ENCODE measurements around the gene IRF3.

IRF3 gene

GRCh38 chr19:49684251-49684982 lies 18.8 kb upstream of the IRF3 start:
- H3K36me3 Mint-ChIP-seq (ENCODE audit: insufficient read depth): peaks cover 67% of the 10 kb centered on the region
- no peaks in the 10 kb centered on the region for H3K9me3 Mint-ChIP-seq
- no peak overlapping the region for H3K27ac Mint-ChIP-seq
- peaks cover 12 to 16% of the 10 kb centered on the region in 2 donors for H3K4me1 Mint-ChIP-seq (ENCODE audit: low read depth in 2 of 2)
- no peak for ATAC-seq (replicated peaks)
- DNase-seq: no peak
- no peaks in the 10 kb centered on the region for H3K27me3 Mint-ChIP-seq
- no peak overlapping the region for H3K4me3 Mint-ChIP-seq

- ATAC-seq (replicated peaks) (no peak), DNase-seq (no peak)
- Mint-ChIP-seq H3K36me3 (ENCODE audit: insufficient read depth) (peaks cover 66% of the 10 kb centered on the region), H3K9me3 (no peaks in the 10 kb centered on the region), H3K4me1 (ENCODE audit: low read depth in 2 of 2) (peaks cover 17 to 18% of the 10 kb centered on the region in 2 donors), H3K27me3 (no peaks in the 10 kb centered on the region), H3K4me3 (no peak overlapping the region), H3K27ac (no peak overlapping the region)
Observed at GRCh38 chr19:49683814-49684250, 18.2 kb upstream of the IRF3 start.

DNA sequence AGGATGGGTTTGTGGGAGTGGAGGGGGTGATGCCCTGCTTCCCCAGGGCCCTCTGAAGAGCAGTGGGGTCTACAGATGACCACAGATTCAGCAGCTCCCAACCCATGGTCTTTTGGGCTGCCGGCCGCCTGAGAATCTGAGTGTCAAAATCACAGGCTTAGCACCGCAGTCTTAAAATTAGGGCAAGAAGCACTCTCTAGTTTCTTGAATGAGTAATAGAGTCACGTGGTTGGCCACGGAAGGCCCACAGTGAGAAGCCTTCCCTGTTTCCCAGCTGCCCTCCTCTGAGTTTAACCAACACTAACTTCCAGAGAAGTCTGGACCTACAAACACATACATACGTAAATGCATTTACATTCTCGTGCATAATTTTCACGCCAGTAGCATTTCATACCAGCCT lies 16.6 kb upstream of the IRF3 start:
- no peak overlapping the region for H3K4me3 Mint-ChIP-seq
- peak overlapping the region in 1 of 2 donors; percentile 57 for H3K27ac Mint-ChIP-seq
- no peaks in the 10 kb centered on the region for H3K27me3 Mint-ChIP-seq
- peaks cover 67% of the 10 kb centered on the region for H3K36me3 Mint-ChIP-seq (ENCODE audit: insufficient read depth)
- ATAC-seq (replicated peaks) (no peak), DNase-seq (no peak)
- H3K9me3 Mint-ChIP-seq: no peaks in the 10 kb centered on the region
- H3K4me1 Mint-ChIP-seq (ENCODE audit: low read depth in 2 of 2): peaks cover 22 to 26% of the 10 kb centered on the region in 2 donors

DNA sequence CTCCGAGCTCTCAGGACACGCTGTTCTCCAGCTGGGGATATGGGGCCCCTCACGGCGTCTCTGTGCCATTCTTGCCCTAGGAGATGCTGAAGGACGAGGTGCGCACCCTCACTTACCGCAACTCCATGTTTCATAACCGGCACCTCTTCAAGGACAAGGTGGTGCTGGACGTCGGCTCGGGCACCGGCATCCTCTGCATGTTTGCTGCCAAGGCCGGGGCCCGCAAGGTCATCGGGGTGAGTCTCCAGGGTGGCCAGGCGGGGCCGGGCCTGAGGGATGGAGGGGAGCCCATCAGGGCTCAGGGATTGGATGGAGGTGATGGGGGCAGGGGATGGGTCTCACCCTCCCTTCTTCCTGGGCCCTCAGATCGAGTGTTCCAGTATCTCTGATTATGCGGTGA lies 16.2 kb upstream of the IRF3 start:
- peaks cover 22 to 30% of the 10 kb centered on the region in 2 donors for H3K4me1 Mint-ChIP-seq (ENCODE audit: low read depth in 2 of 2)

DNA sequence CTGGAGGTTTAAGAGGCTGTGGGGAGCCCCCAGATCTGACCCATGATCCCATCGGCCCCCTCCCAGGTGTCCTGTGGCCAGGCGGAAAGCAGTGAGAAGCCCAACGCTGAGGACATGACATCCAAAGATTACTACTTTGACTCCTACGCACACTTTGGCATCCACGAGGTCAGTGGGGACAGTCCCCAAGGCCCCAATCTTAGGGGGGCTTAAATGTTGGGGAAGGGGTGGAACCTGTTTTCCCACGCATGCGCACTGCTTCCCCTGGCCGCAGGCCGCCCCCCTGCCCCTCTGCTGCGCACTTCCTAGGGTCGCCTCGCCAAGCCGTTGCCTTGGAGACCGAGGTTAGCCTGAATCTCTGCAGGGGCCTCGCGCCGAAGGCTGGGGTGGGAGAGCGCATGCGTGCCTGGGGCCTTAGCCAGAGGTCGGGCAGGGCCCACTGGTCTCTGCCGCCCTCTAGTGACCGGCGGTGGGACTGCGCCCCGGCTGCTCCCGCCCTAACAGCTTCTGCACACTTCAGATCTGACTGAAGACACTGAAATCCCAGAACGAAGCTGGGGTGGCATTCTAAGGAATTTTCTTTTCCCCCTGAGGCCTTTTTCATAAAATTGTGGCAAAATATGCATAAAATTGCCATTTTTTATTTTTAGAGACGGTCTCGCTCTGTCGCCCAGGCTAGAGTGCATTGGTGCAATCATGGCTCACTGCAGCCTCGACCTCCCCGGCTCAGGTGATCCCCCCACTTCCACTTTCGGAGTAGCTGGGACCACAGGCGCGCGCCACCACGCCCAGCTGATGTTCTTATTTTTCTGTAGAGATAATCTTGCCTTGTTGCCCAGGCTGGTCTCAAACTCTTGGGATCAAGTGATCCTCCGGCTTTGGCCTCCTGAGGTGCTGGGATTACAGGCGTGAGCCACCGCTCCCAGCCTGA lies 15.0 kb upstream of the IRF3 start:
- Mint-ChIP-seq H3K27ac (peak overlapping the region in 1 of 2 donors; percentile 98), H3K9me3 (no peaks in the 10 kb centered on the region), H3K4me1 (ENCODE audit: low read depth in 2 of 2) (peaks cover 29 to 40% of the 10 kb centered on the region in 2 donors), H3K27me3 (no peaks in the 10 kb centered on the region), H3K36me3 (ENCODE audit: insufficient read depth) (peaks cover 68% of the 10 kb centered on the region), H3K4me3 (peak overlapping the region; percentile 50 to 55)
- ATAC-seq (replicated peaks): peak; percentile 8
- peak; percentile 95 to 96 (median 96) for DNase-seq

More for the DNA sequence above, 16.2 kb upstream of the IRF3 start:
- no peak overlapping the region for H3K4me3 Mint-ChIP-seq
- ATAC-seq (replicated peaks) (no peak), DNase-seq (no peak)
- no peaks in the 10 kb centered on the region for H3K9me3 Mint-ChIP-seq
- H3K36me3 Mint-ChIP-seq (ENCODE audit: insufficient read depth): peaks cover 68% of the 10 kb centered on the region
- H3K27ac Mint-ChIP-seq: no peak overlapping the region
- no peaks in the 10 kb centered on the region for H3K27me3 Mint-ChIP-seq

GRCh38 chr19:49679771-49680413 lies 14.2 kb upstream of the IRF3 start:
- peaks cover 29 to 40% of the 10 kb centered on the region in 2 donors for H3K4me1 Mint-ChIP-seq (ENCODE audit: low read depth in 2 of 2)
- no peaks in the 10 kb centered on the region for H3K27me3 Mint-ChIP-seq
- H3K36me3 Mint-ChIP-seq (ENCODE audit: insufficient read depth): peaks cover 61% of the 10 kb centered on the region
- H3K4me3 Mint-ChIP-seq: peak overlapping the region; percentile 4 to 50
- ATAC-seq (replicated peaks) (no peak), DNase-seq (no peak)
- no peaks in the 10 kb centered on the region for H3K9me3 Mint-ChIP-seq
- peak overlapping the region; percentile 2 to 98 for H3K27ac Mint-ChIP-seq

GRCh38 chr19:49678985-49679770 lies 13.5 kb upstream of the IRF3 start:
- Mint-ChIP-seq H3K4me1 (ENCODE audit: low read depth in 2 of 2) (peaks cover 29 to 40% of the 10 kb centered on the region in 2 donors), H3K36me3 (ENCODE audit: insufficient read depth) (peaks cover 56% of the 10 kb centered on the region), H3K4me3 (peak overlapping the region in 1 of 2 donors; percentile 87), H3K27ac (peak overlapping the region; percentile 98 to 100), H3K9me3 (no peaks in the 10 kb centered on the region), H3K27me3 (no peaks in the 10 kb centered on the region)
- DNase-seq (no peak), ATAC-seq (replicated peaks) (no peak)

- H3K27ac Mint-ChIP-seq: peak overlapping the region; percentile 98 to 100
- no peaks in the 10 kb centered on the region for H3K27me3 Mint-ChIP-seq
- DNase-seq: peak; percentile 70 to 81 (median 75)
- peaks cover 27 to 40% of the 10 kb centered on the region in 2 donors for H3K4me1 Mint-ChIP-seq (ENCODE audit: low read depth in 2 of 2)
- H3K36me3 Mint-ChIP-seq (ENCODE audit: insufficient read depth): peaks cover 46% of the 10 kb centered on the region
- H3K4me3 Mint-ChIP-seq: peak overlapping the region; percentile 87 to 98
- ATAC-seq (replicated peaks): peak; percentile 39
- no peaks in the 10 kb centered on the region for H3K9me3 Mint-ChIP-seq
Observed at GRCh38 chr19:49677901-49678674, 12.4 kb upstream of the IRF3 start.

GRCh38 chr19:49677231-49677900 lies 11.7 kb upstream of the IRF3 start, which contains the start of gene PRMT1:
Gene PRMT1 (plus strand): TSS chr19:49677271. CDS start chr19:49677281, 10 bp downstream.
- Mint-ChIP-seq H3K27ac (peak within 1 kb of the TSS; percentile 98 to 100), H3K36me3 (ENCODE audit: insufficient read depth) (peaks cover 39% of the 10 kb centered on the region), H3K27me3 (no peaks in the 10 kb centered on the region), H3K4me1 (ENCODE audit: low read depth in 2 of 2) (peaks cover 29 to 41% of the 10 kb centered on the region in 2 donors), H3K9me3 (no peaks in the 10 kb centered on the region), H3K4me3 (peak within 1 kb of the TSS; percentile 87 to 98)
- ATAC-seq (replicated peaks) (peak; percentile 44), DNase-seq (peak in 2 of 3 experiments; percentile 50 to 51)

GRCh38 chr19:49676784-49677230 lies 11.2 kb upstream of the IRF3 start:
- H3K27ac Mint-ChIP-seq: peak overlapping the region; percentile 98 to 100
- H3K4me3 Mint-ChIP-seq: peak overlapping the region; percentile 87 to 98
- no peaks in the 10 kb centered on the region for H3K27me3 Mint-ChIP-seq
- DNase-seq (peak; percentile 95 to 97 (median 96)), ATAC-seq (replicated peaks) (peak; percentile 74)
- H3K9me3 Mint-ChIP-seq: no peaks in the 10 kb centered on the region
- H3K4me1 Mint-ChIP-seq (ENCODE audit: low read depth in 2 of 2): peaks cover 34 to 46% of the 10 kb centered on the region in 2 donors
- H3K36me3 Mint-ChIP-seq (ENCODE audit: insufficient read depth): peaks cover 36% of the 10 kb centered on the region

- H3K9me3 Mint-ChIP-seq: no peaks in the 10 kb centered on the region
- H3K27me3 Mint-ChIP-seq: no peaks in the 10 kb centered on the region
- ATAC-seq (replicated peaks): no peak
- H3K4me3 Mint-ChIP-seq: peak overlapping the region; percentile 87 to 98
- H3K27ac Mint-ChIP-seq: peak overlapping the region; percentile 98 to 100
- H3K36me3 Mint-ChIP-seq (ENCODE audit: insufficient read depth): peaks cover 34% of the 10 kb centered on the region
- H3K4me1 Mint-ChIP-seq (ENCODE audit: low read depth in 2 of 2): peaks cover 34 to 46% of the 10 kb centered on the region in 2 donors
- DNase-seq: no peak
Observed at GRCh38 chr19:49676136-49676783, 10.6 kb upstream of the IRF3 start.
